ENCODE measurements around the gene ZNF385B.

DNA sequence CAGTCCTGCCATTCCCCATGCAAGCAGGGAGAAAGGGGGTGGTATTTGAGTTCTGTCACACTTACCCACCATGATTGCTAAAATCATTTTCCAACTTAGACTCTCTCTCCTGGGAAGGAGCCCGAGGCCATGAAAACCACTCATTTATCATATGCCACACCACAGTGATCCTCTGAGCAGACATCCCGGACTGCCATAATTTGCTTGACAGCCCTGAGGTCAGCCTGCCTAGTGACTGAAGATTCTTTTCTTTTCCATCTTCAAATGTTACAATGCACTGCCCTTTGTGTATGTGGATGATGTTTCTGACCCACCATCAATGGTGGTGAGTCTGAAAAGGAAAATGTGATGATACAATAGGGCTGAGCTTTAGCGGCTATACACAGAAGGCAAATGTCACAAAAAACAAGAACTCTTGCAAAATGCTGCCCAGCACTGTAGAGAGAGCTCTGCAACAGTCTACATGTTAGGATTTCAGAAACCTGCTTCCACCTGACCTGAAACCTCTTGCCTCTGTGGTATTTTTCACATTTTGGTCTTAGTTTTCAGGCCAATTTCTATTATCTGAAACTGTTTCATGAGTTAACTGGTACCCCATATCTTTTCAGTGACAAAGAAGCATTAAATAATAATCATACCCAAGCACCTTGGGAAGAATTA, 272.8 kb downstream of the ZNF385B start:
- TF ChIP-seq, protein P1, sequence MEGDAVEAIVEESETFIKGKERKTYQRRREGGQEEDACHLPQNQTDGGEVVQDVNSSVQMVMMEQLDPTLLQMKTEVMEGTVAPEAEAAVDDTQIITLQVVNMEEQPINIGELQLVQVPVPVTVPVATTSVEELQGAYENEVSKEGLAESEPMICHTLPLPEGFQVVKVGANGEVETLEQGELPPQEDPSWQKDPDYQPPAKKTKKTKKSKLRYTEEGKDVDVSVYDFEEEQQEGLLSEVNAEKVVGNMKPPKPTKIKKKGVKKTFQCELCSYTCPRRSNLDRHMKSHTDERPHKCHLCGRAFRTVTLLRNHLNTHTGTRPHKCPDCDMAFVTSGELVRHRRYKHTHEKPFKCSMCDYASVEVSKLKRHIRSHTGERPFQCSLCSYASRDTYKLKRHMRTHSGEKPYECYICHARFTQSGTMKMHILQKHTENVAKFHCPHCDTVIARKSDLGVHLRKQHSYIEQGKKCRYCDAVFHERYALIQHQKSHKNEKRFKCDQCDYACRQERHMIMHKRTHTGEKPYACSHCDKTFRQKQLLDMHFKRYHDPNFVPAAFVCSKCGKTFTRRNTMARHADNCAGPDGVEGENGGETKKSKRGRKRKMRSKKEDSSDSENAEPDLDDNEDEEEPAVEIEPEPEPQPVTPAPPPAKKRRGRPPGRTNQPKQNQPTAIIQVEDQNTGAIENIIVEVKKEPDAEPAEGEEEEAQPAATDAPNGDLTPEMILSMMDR (conservative IDR thresholded peaks at IDR 0.05; ENCODE audit: low read length) = no peak
- TF ChIP-seq EZH2phosphoT487 (IDR thresholded peaks at IDR 0.05; ENCODE audit: borderline replicate concordance, low read depth, low read length) = no peak

All from OCI-LY7 (cell line).